Astrocyte (in vitro differentiated cells and primary cell): ENCODE measurements around the gene DNAAF5. TPM values are rescaled to one million over a fixed set of nuclear protein-coding genes. Genes with fewer than 3 reads are reported as not detected.

Experiments
- DNase-seq: peaks from one replicate; pipeline ENCODE4 v3.0.0-alpha.2; 2010; ENCODE audit warnings: low read depth
- FAIRE-seq: peaks from 2 replicates; lab custom pipeline; 2011; peaks lifted over from hg19 to GRCh38; lab: Jason Lieb, UNC
- H2AFZ ChIP-seq: 2 replicates; pipeline ENCODE4 v1.6.0; 2012; ENCODE audit warnings: low read depth, low read length, inconsistent platforms
- H3K27ac ChIP-seq: 2 replicates; pipeline ENCODE4 v1.5.1; 2011; ENCODE audit warnings: low read depth, low read length, inconsistent platforms
- H3K27me3 ChIP-seq: 2 replicates; pipeline ENCODE4 v1.6.0; 2011; ENCODE audit warnings: low read length, inconsistent platforms; ENCODE audit not compliant: insufficient read depth
- H3K36me3 ChIP-seq: 2 replicates; pipeline ENCODE4 v1.5.1; 2011; ENCODE audit warnings: low read length, inconsistent platforms; ENCODE audit not compliant: insufficient read depth
- H3K4me1 ChIP-seq: 2 replicates; pipeline ENCODE4 v1.5.1; 2011; ENCODE audit warnings: low read length, inconsistent platforms; ENCODE audit not compliant: insufficient read depth
- H3K4me2 ChIP-seq: 2 replicates; pipeline ENCODE4 v1.6.0; 2012; ENCODE audit warnings: low read length, inconsistent platforms
- H3K4me3 ChIP-seq: 2 replicates; pipeline ENCODE4 v1.5.1; 2011; ENCODE audit warnings: low read depth, mild to moderate bottlenecking, low read length, inconsistent platforms; ENCODE audit not compliant: insufficient read depth
- H3K79me2 ChIP-seq: 2 replicates; pipeline ENCODE4 v1.6.0; 2012; ENCODE audit warnings: mild to moderate bottlenecking, low read length, inconsistent platforms; ENCODE audit not compliant: insufficient read depth
- H3K9ac ChIP-seq: 2 replicates; pipeline ENCODE4 v1.6.0; 2012; ENCODE audit warnings: mild to moderate bottlenecking, low read length, inconsistent platforms
- H3K9me3 ChIP-seq: 2 replicates; pipeline ENCODE4 v1.5.1; 2012; ENCODE audit warnings: low read depth, mild to moderate bottlenecking, low read length, inconsistent platforms; ENCODE audit not compliant: insufficient read depth
- H4K20me1 ChIP-seq: 2 replicates; pipeline ENCODE4 v1.6.0; 2012; ENCODE audit warnings: low read length, inconsistent platforms; ENCODE audit not compliant: insufficient read depth
- H3K27ac Mint-ChIP-seq: one replicate; pipeline ENCODE4 v1.8.0; 2021; ENCODE audit warnings: mild to moderate bottlenecking, mixed read lengths; ENCODE audit not compliant: unreplicated experiment
- H3K27me3 Mint-ChIP-seq: one replicate; pipeline ENCODE4 v1.8.0; 2021; ENCODE audit warnings: low read depth, mixed read lengths; ENCODE audit not compliant: unreplicated experiment
- H3K36me3 Mint-ChIP-seq: one replicate; pipeline ENCODE4 v1.8.0; 2021; ENCODE audit warnings: low read depth, mixed read lengths; ENCODE audit not compliant: unreplicated experiment
- H3K4me1 Mint-ChIP-seq: one replicate; pipeline ENCODE4 v1.8.0; 2021; ENCODE audit warnings: low read depth, mixed read lengths; ENCODE audit not compliant: unreplicated experiment
- H3K4me3 Mint-ChIP-seq: one replicate; pipeline ENCODE4 v1.8.0; 2021; ENCODE audit warnings: mild to moderate bottlenecking, moderate library complexity, mixed read lengths; ENCODE audit not compliant: unreplicated experiment
- H3K9me3 Mint-ChIP-seq: one replicate; pipeline ENCODE4 v1.8.0; 2021; ENCODE audit warnings: mild to moderate bottlenecking, mixed read lengths; ENCODE audit not compliant: unreplicated experiment
- EZH2 ChIP-seq: IDR thresholded peaks from 2 replicates; pipeline ENCODE4 v1.6.1; 2012; ENCODE audit warnings: mild to moderate bottlenecking, low read length, inconsistent platforms; ENCODE audit not compliant: insufficient read depth
- total RNA-seq: library from RNA; stranded (reverse); gene quantifications from 2 replicates; pipeline ENCODE4 v1.2.1, GENCODE V29; 2021
- TF ChIP-seq, protein P1 (sequence below): IDR thresholded peaks from 2 replicates; pipeline ENCODE4 v1.5.1; 2011; ENCODE audit warnings: low read depth, mild to moderate bottlenecking, inconsistent platforms, low read length, moderate library complexity; ENCODE audit not compliant: insufficient read depth

Gene DNAAF5
- total RNA-seq, 1 donor from 2014 or later = 24.5 TPM

DNA sequence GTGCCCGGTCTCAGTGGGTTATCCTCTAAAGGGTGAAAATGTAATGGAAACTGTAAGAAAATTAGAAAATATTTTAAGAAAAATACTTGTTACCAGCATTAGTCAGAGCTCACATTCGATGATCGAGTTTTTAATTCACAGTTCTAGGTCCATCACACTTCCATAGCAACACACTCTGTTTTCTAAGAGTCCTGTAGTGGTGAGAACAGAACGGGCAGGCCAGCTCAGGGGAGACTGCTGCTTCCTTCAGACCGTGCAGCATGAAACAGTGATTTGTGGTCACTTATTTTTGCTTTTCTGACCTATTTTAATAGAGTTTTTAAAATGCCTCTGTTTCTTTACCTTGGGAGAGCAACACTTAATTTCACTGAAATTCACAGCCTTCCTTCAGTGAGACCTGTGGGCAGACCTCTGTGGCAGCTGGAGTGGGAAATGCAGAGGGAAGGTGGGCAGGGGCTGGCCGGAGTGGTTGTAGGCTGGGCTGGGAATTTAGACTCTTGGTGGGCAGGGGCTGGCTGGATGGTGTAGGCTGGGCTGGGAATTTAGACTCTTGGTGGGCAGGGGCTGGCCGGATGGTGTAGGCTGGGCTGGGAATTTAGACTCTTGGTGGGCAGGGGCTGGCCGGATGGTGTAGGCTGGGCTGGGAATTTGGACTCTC lies 107.2 kb downstream of the DNAAF5 start:
- Mint-ChIP-seq H3K27me3 (no peaks in the 10 kb centered on the region), H3K4me1 (peaks cover 40% of the 10 kb centered on the region)
- peak overlapping the region; percentile 36 for H3K9ac ChIP-seq

DNA sequence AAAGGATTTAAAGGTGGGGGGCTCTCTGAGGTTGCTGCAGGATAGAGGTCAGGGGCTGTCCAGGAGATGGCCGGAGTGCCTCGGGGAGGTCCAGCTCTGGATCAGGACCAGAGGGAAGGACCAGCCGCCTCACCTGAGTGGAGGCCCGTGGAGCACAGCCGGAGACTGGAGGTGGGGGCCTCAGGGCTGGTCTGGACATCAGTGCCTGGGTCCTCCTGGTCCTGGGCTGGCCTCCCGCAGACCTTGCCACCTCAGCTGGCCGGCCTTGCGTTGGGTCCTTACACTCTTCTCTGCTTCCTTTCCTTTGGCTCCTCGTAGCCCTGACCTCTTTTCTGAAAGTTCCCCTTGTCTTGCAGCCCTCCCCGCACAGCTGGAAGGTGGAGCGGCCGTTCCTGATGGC lies 107.8 kb downstream of the DNAAF5 start:
- H3K4me1 Mint-ChIP-seq = peaks cover 40% of the 10 kb centered on the region
- no peaks in the 10 kb centered on the region for H3K27me3 Mint-ChIP-seq
- H3K36me3 ChIP-seq = peaks cover 5% of the 10 kb centered on the region
- H3K27ac ChIP-seq = no peak overlapping the region
- peak overlapping the region; percentile 72 for H3K27ac Mint-ChIP-seq
- H3K79me2 ChIP-seq = peaks cover 86% of the 10 kb centered on the region
- DNase-seq = no peak
- no peaks in the 10 kb centered on the region for H3K27me3 ChIP-seq
- no peak overlapping the region for H3K4me3 Mint-ChIP-seq
- H3K36me3 Mint-ChIP-seq = peaks cover 13% of the 10 kb centered on the region
- no peak overlapping the region for H2AFZ ChIP-seq
- no peak overlapping the region for H3K4me2 ChIP-seq
- no peak overlapping the region for H3K4me3 ChIP-seq
- H3K9me3 Mint-ChIP-seq = no peaks in the 10 kb centered on the region
- TF ChIP-seq, protein P1, sequence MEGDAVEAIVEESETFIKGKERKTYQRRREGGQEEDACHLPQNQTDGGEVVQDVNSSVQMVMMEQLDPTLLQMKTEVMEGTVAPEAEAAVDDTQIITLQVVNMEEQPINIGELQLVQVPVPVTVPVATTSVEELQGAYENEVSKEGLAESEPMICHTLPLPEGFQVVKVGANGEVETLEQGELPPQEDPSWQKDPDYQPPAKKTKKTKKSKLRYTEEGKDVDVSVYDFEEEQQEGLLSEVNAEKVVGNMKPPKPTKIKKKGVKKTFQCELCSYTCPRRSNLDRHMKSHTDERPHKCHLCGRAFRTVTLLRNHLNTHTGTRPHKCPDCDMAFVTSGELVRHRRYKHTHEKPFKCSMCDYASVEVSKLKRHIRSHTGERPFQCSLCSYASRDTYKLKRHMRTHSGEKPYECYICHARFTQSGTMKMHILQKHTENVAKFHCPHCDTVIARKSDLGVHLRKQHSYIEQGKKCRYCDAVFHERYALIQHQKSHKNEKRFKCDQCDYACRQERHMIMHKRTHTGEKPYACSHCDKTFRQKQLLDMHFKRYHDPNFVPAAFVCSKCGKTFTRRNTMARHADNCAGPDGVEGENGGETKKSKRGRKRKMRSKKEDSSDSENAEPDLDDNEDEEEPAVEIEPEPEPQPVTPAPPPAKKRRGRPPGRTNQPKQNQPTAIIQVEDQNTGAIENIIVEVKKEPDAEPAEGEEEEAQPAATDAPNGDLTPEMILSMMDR = no peak
- no peak for TF ChIP-seq EZH2
- no peak overlapping the region for H3K9ac ChIP-seq
- H4K20me1 ChIP-seq = peaks cover 45% of the 10 kb centered on the region
- H3K9me3 ChIP-seq = no peaks in the 10 kb centered on the region
- FAIRE-seq = no peak
- H3K4me1 ChIP-seq = peaks cover 40% of the 10 kb centered on the region

More for the DNA sequence above, 107.2 kb downstream of the DNAAF5 start:
- FAIRE-seq (no peak), DNase-seq (no peak)
- Histone ChIP-seq H3K9me3 (no peaks in the 10 kb centered on the region), H3K4me1 (peaks cover 40% of the 10 kb centered on the region), H3K4me3 (no peak overlapping the region), H3K27me3 (no peaks in the 10 kb centered on the region), H3K79me2 (peaks cover 87% of the 10 kb centered on the region), H2AFZ (no peak overlapping the region), H4K20me1 (peaks cover 46% of the 10 kb centered on the region), H3K36me3 (peaks cover under 1% of the 10 kb centered on the region), H3K27ac (peak overlapping the region; percentile 98), H3K4me2 (no peak overlapping the region)
- Mint-ChIP-seq H3K9me3 (no peaks in the 10 kb centered on the region), H3K4me3 (no peak overlapping the region), H3K36me3 (peaks cover 12% of the 10 kb centered on the region), H3K27ac (peak overlapping the region; percentile 98)
- TF ChIP-seq, protein P1 = no peak
- TF ChIP-seq EZH2 = no peak

DNA sequence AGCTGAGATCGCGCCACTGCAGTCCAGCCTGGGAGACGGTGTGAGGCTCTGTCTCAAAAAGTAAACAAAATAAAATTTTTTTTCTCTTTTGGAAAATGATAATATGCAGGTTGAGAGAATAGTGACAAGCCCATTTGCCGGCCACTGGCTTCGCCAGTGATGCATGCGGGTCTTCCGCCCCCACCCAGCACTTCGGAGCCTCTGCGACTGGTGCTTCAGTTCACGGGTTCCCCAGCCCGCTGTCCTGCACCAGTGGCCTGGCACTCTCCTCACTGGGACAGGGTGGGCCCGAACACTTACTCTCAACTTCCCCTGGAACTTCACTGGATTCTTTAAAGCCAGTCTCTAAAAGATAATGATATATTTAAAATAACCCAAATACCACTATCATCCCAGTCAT lies 108.5 kb downstream of the DNAAF5 start:
- FAIRE-seq (no peak), DNase-seq (no peak)
- H3K4me3 Mint-ChIP-seq = no peak overlapping the region
- no peak overlapping the region for H3K9ac ChIP-seq
- no peak for TF ChIP-seq EZH2
- TF ChIP-seq, protein P1 = no peak
- no peak overlapping the region for H3K4me3 ChIP-seq
- H3K27ac ChIP-seq = no peak overlapping the region
- H3K9me3 ChIP-seq = peaks cover under 1% of the 10 kb centered on the region
- no peaks in the 10 kb centered on the region for H3K27me3 Mint-ChIP-seq
- no peak overlapping the region for H2AFZ ChIP-seq
- no peaks in the 10 kb centered on the region for H3K27me3 ChIP-seq
- H3K36me3 Mint-ChIP-seq = peaks cover 16% of the 10 kb centered on the region
- H3K9me3 Mint-ChIP-seq = no peaks in the 10 kb centered on the region
- peaks cover 82% of the 10 kb centered on the region for H3K79me2 ChIP-seq
- H3K4me2 ChIP-seq = no peak overlapping the region
- peaks cover 44% of the 10 kb centered on the region for H4K20me1 ChIP-seq
- peaks cover 40% of the 10 kb centered on the region for H3K4me1 ChIP-seq
- peaks cover 40% of the 10 kb centered on the region for H3K4me1 Mint-ChIP-seq
- peak overlapping the region; percentile 41 for H3K27ac Mint-ChIP-seq
- H3K36me3 ChIP-seq = peaks cover 8% of the 10 kb centered on the region
